Sigmoid colon (tissue), 7 donors: ENCODE data around the gene AATF. TPM values are rescaled to one million over a fixed set of nuclear protein-coding genes. Genes with fewer than 3 reads are reported as not detected.

Source experiments
- DNase-seq: peaks from one replicate; pipeline ENCODE4 v3.0.0-alpha.2; 2019
- H3K27ac ChIP-seq, 4 donors: fragments of 200-600 bp; sonication (generic); one replicate each; pipeline ENCODE4 v1.5.1; 2016 to 2019; ENCODE audit warnings: mild to moderate bottlenecking in 1 of 4
- H3K27me3 ChIP-seq, 3 donors: fragments of 200-600 bp; sonication (generic); one replicate each; pipeline ENCODE4 v1.5.1; 2019; ENCODE audit warnings: mild to moderate bottlenecking in 1 of 3
- H3K36me3 ChIP-seq, 4 donors: fragments of 200-600 bp; sonication (generic); one replicate each; pipeline ENCODE4 v1.5.1; 2016 to 2019
- H3K4me1 ChIP-seq, 4 donors: fragments of 200-600 bp; sonication (generic); one replicate each; pipeline ENCODE4 v1.5.1; 2017 to 2019
- H3K4me3 ChIP-seq, 4 donors: fragments of 200-600 bp; sonication (generic); one replicate each; pipeline ENCODE4 v1.5.1; 2017 to 2019; ENCODE audit warnings: mild to moderate bottlenecking in 2 of 4, moderate library complexity in 1 of 4
- H3K9me3 ChIP-seq, 4 donors: fragments of 200-600 bp in 3 of 4; sonication (generic) in 3 of 4; one replicate each; pipeline versions ENCODE4 v1.5.1 to v1.6.1; 2013 to 2019
- EP300 ChIP-seq, 4 donors: sonication (generic); formaldehyde crosslinking; IDR thresholded peaks; one replicate each; pipeline ENCODE4 v1.6.1; 2017; ENCODE audit warnings: antibody characterized with exemption in 4 of 4
- POLR2A ChIP-seq, 2 donors: fragments of 450-650 bp; IDR thresholded peaks; one replicate each; pipeline ENCODE4 v1.6.1; 2016; ENCODE audit warnings: antibody characterized with exemption in 2 of 2, mild to moderate bottlenecking in 2 of 2, moderate library complexity in 2 of 2
- POLR2AphosphoS5 ChIP-seq, 4 donors: sonication (generic); formaldehyde crosslinking; IDR thresholded peaks; one replicate each; pipeline ENCODE4 v1.6.1; 2017; ENCODE audit warnings: antibody characterized with exemption in 4 of 4
- WGBS, 2 donors: extraction: QIAGEN DNeasy Blood & Tissue Kit; methylation state at CpG; one replicate each; pipeline ENCODE4 v1.1.7; 2013; 5-methylcytosine and 5-hydroxymethylcytosine counted together
- intact Hi-C: fragments of 100-400 bp; cut with DNase I; formaldehyde crosslinking; loops from one replicate; pipeline ENCODE4 v1.15.1; 2023
- polyA plus RNA-seq, 3 donors: library from polyadenylated mRNA; stranded (reverse); fragments of 200-250 nt; gene quantifications; one replicate each; pipeline ENCODE4 v1.2.3, GENCODE V29; 2013
- total RNA-seq, 4 donors: library from RNA; depleted of rRNA; stranded (reverse); fragments of >200 nt; gene quantifications; one replicate each; pipeline ENCODE4 v1.1.0, GENCODE V29; 2016
- TF ChIP-seq, protein P1 (sequence below), 4 experiments: fragments of 450-650 bp in 3 of 4; fragments of 200-600 bp in 1 of 4; IDR thresholded peaks; one replicate each; pipeline ENCODE4 v1.5.1; 2016 to 2019; ENCODE audit warnings: antibody characterized with exemption in 4 of 4, mild to moderate bottlenecking in 3 of 4, moderate library complexity in 2 of 4
- donor health status: healthy with polysubstance abuse.
- donor health status: Bipolar disorder and iron deficiency.
- donor health status: healthy.

The AATF gene
- total and polyA plus RNA-seq, 7 donors, result 27.6 to 38.3 (median 33.2) TPM

- WGBS, 2 donors, result 3% methylated on average over 58 of the region's 58 CpGs
- DNase-seq, result no peak
- no peaks in the 10 kb centered on the region for H3K9me3 ChIP-seq
- peaks cover 0 to 82% (median 75%) of the 10 kb centered on the region in 4 donors for H3K4me1 ChIP-seq
- TF ChIP-seq, protein P1, sequence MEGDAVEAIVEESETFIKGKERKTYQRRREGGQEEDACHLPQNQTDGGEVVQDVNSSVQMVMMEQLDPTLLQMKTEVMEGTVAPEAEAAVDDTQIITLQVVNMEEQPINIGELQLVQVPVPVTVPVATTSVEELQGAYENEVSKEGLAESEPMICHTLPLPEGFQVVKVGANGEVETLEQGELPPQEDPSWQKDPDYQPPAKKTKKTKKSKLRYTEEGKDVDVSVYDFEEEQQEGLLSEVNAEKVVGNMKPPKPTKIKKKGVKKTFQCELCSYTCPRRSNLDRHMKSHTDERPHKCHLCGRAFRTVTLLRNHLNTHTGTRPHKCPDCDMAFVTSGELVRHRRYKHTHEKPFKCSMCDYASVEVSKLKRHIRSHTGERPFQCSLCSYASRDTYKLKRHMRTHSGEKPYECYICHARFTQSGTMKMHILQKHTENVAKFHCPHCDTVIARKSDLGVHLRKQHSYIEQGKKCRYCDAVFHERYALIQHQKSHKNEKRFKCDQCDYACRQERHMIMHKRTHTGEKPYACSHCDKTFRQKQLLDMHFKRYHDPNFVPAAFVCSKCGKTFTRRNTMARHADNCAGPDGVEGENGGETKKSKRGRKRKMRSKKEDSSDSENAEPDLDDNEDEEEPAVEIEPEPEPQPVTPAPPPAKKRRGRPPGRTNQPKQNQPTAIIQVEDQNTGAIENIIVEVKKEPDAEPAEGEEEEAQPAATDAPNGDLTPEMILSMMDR (IDR thresholded peaks at IDR 0.05), result no peak
- TF ChIP-seq POLR2A (IDR thresholded peaks at IDR 0.05) (no peak), EP300 (IDR thresholded peaks at IDR 0.05) (no peak), POLR2AphosphoS5 (IDR thresholded peaks at IDR 0.05) (no peak)
- H3K27me3 ChIP-seq, result peaks cover 96 to 100% (median 100%) of the 10 kb centered on the region in 3 donors
- H3K27ac ChIP-seq, result no peak overlapping the region
- intact Hi-C loops, result no loop called here
- H3K36me3 ChIP-seq, result no peaks in the 10 kb centered on the region
- H3K4me3 ChIP-seq, result peak overlapping the region in 1 of 4 donors; percentile 13
Measured at GRCh38 chr17:36936455-36937000, 12.2 kb upstream of the AATF start.

- Histone ChIP-seq H3K27ac (no peak within 1 kb of the TSS), H3K36me3 (no peaks in the 10 kb centered on the region), H3K4me3 (peak within 1 kb of the TSS in 2 of 4 donors; percentile 4 to 13), H3K27me3 (peaks cover 98 to 100% (median 100%) of the 10 kb centered on the region in 3 donors), H3K9me3 (no peaks in the 10 kb centered on the region), H3K4me1 (peaks cover 0 to 80% (median 73%) of the 10 kb centered on the region in 4 donors)
- no peak for DNase-seq
- no peak for TF ChIP-seq POLR2A (IDR thresholded peaks at IDR 0.05)
- TF ChIP-seq, protein P1 (IDR thresholded peaks at IDR 0.05), result no peak
- no peak for TF ChIP-seq EP300 (IDR thresholded peaks at IDR 0.05)
- TF ChIP-seq POLR2AphosphoS5 (IDR thresholded peaks at IDR 0.05), result peak in 3 of 4 donors; percentile 30 to 79 (median 67)
- intact Hi-C loops, result no loop called here
- WGBS, 2 donors, result 3% methylated on average over 75 of the region's 75 CpGs
Measured at GRCh38 chr17:36937001-36937958, 11.5 kb upstream of the AATF start, which contains the start of gene LHX1. LHX1 (plus strand) TSS chr17:36937475; CDS start chr17:36938198, 723 bp downstream.

GRCh38 chr17:36937959-36938565 lies 10.7 kb upstream of the AATF start:
- H3K4me3 ChIP-seq, result no peak overlapping the region

GRCh38 chr17:36938566-36939051 lies 10.1 kb upstream of the AATF start:
- Histone ChIP-seq H3K36me3 (no peaks in the 10 kb centered on the region), H3K9me3 (no peaks in the 10 kb centered on the region), H3K4me1 (peaks cover 0 to 78% (median 65%) of the 10 kb centered on the region in 4 donors), H3K4me3 (no peak overlapping the region), H3K27me3 (peaks cover 98 to 100% (median 100%) of the 10 kb centered on the region in 3 donors), H3K27ac (no peak overlapping the region)
- intact Hi-C loops, result no loop called here
- DNase-seq, result no peak
- TF ChIP-seq EP300 (IDR thresholded peaks at IDR 0.05) (no peak), POLR2AphosphoS5 (IDR thresholded peaks at IDR 0.05) (no peak), POLR2A (IDR thresholded peaks at IDR 0.05) (no peak)
- TF ChIP-seq, protein P1 (IDR thresholded peaks at IDR 0.05), result no peak
- WGBS, 2 donors, result 3% methylated on average over 25 of the region's 25 CpGs

More at GRCh38 chr17:36937959-36938565, 10.7 kb upstream of the AATF start:
- no peak overlapping the region for H3K27ac ChIP-seq
- no peaks in the 10 kb centered on the region for H3K9me3 ChIP-seq
- 1 to 3% methylated on average over 36 of the region's 36 CpGs for WGBS, 2 donors
- H3K27me3 ChIP-seq, result peaks cover 98 to 100% (median 100%) of the 10 kb centered on the region in 3 donors
- DNase-seq, result no peak
- TF ChIP-seq, protein P1 (IDR thresholded peaks at IDR 0.05), result no peak
- no peak for TF ChIP-seq EP300 (IDR thresholded peaks at IDR 0.05)
- no peak for TF ChIP-seq POLR2AphosphoS5 (IDR thresholded peaks at IDR 0.05)
- TF ChIP-seq POLR2A (IDR thresholded peaks at IDR 0.05), result no peak
- peaks cover 0 to 79% (median 70%) of the 10 kb centered on the region in 4 donors for H3K4me1 ChIP-seq
- no peaks in the 10 kb centered on the region for H3K36me3 ChIP-seq
- intact Hi-C loops, result no loop called here
